HepG2 (cell line): Measurements from ENCODE around the gene CLEC16A. TPM values are rescaled to one million over a fixed set of nuclear protein-coding genes. Genes with fewer than 3 reads are reported as not detected.

Source experiments
- ATAC-seq: fragments of 200-7000 bp; cut with Tn5 transposase; 3 replicates; pipeline ENCODE4 v1.9.1; 2020; ENCODE audit warnings: mild to moderate bottlenecking, moderate library complexity
- BruUV-seq: library from RNA; stranded (reverse); fragments of 400-500 nt; replicated peaks from 2 replicates; lab custom pipeline; 2021; lab: Mats Ljungman, UMichigan
- CTCF ChIA-PET: fragments of 300-600 bp; formaldehyde crosslinking; extraction: SDS; loops from one replicate; lab custom pipeline; 2021; ENCODE audit warnings: low total read pairs, inconsistent platforms, low intra/inter-chr PET ratio; lab: Yijun Ruan, JAX
- POLR2A ChIA-PET: fragments of 350-600 bp; sonication (Branson Sonifier 250); formaldehyde crosslinking; loops from one replicate; lab custom pipeline; 2020; ENCODE audit warnings: antibody characterized with exemption, inconsistent platforms; lab: Yijun Ruan, JAX
- DNase-seq: peaks from one replicate; pipeline ENCODE4 v3.0.0-alpha.2; 2015; ENCODE audit warnings: low spot score
- FAIRE-seq: peaks from 3 replicates; lab custom pipeline; 2011; peaks lifted over from hg19 to GRCh38; lab: Jason Lieb, UNC
- H2AFZ ChIP-seq: one replicate; pipeline ENCODE4 v1.6.1; 2011; ENCODE audit warnings: low read length, inconsistent platforms
- H3K27ac ChIP-seq: fragments of 300-600 bp; 3 replicates; pipeline ENCODE4 v1.8.0; 2011; ENCODE audit warnings: mixed run types, mild to moderate bottlenecking, mixed read lengths, low read length, inconsistent platforms; ENCODE audit not compliant: insufficient read depth; ENCODE audit errors: extremely low read length
- H3K27me3 ChIP-seq, 2 experiments: fragments of 200-600 bp in 1 of 2; 2 replicates in 1 of 2; 3 replicates in 1 of 2; pipeline versions ENCODE4 v1.6.0 to v1.8.0; 2011; ENCODE audit warnings: low read length in 2 of 2, mild to moderate bottlenecking in 2 of 2, moderate library complexity in 2 of 2, inconsistent platforms in 1 of 2; ENCODE audit not compliant: insufficient read depth in 2 of 2, control insufficient read depth in 1 of 2
- H3K36me3 ChIP-seq, 2 experiments: fragments of 200-600 bp in 1 of 2; replicated peaks in 1 of 2; 2 replicates in 1 of 2; 3 replicates in 1 of 2; pipeline versions ENCODE4 v1.5.1 to v1.8.0; 2011; ENCODE audit warnings: low read length in 2 of 2, inconsistent platforms in 1 of 2; ENCODE audit not compliant: insufficient read depth in 2 of 2, control insufficient read depth in 1 of 2
- H3K4me1 ChIP-seq: 2 replicates; pipeline ENCODE4 v1.5.1; 2012; ENCODE audit warnings: low read length, inconsistent platforms; ENCODE audit not compliant: insufficient read depth
- H3K4me2 ChIP-seq: 2 replicates; pipeline ENCODE4 v1.6.0; 2011; ENCODE audit warnings: low read depth, low read length, inconsistent platforms
- H3K4me3 ChIP-seq, 3 experiments: fragments of 200-600 bp in 1 of 3; sonication (generic), shearing (Covaris generic) in 1 of 3; replicated peaks in 1 of 3; 2 replicates each; pipeline ENCODE4 v1.5.1; 2011 to 2016; ENCODE audit warnings: low read length in 3 of 3, inconsistent platforms in 2 of 3, low read depth in 2 of 3, mild to moderate bottlenecking in 2 of 3, control low read depth in 1 of 3, mixed read lengths in 1 of 3; ENCODE audit not compliant: insufficient read depth in 1 of 3
- H3K79me2 ChIP-seq: one replicate; pipeline ENCODE4 v1.6.1; 2011; ENCODE audit warnings: low read length, inconsistent platforms; ENCODE audit not compliant: insufficient read depth
- H3K9ac ChIP-seq: 2 replicates; pipeline ENCODE4 v1.6.0; 2011; ENCODE audit warnings: mild to moderate bottlenecking, low read depth, low read length, inconsistent platforms; ENCODE audit not compliant: insufficient read depth
- H3K9me3 ChIP-seq: 2 replicates; pipeline ENCODE4 v1.5.1; 2012; ENCODE audit warnings: mild to moderate bottlenecking, low read length
- H4K20me1 ChIP-seq: 2 replicates; pipeline ENCODE4 v1.6.0; 2011; ENCODE audit warnings: inconsistent platforms, mild to moderate bottlenecking, low read length, moderate library complexity; ENCODE audit not compliant: insufficient read depth
- ZNF614 ChIP-seq: IDR thresholded peaks from 2 replicates; pipeline ENCODE4 v1.6.1; 2018; ENCODE audit warnings: missing biosample characterization, missing genetic modification reagents, inconsistent platforms, borderline replicate concordance
- ZNF768 ChIP-seq: sonication (generic); formaldehyde crosslinking; IDR thresholded peaks from 2 replicates; pipeline ENCODE4 v1.4.0; 2020; ENCODE audit warnings: missing genetic modification reagents
- WGBS: methylation state at CpG from one replicate; pipeline ENCODE4 v1.1.6; 2017; ENCODE audit warnings: low lambda C conversion rate; 5-methylcytosine and 5-hydroxymethylcytosine counted together
- in situ Hi-C: cut with HindIII; loops from 2 replicates; pipeline ENCODE4 v1.10.0; 2017; ENCODE audit warnings: low pct_unique_long_range_greater_than_20kb; ENCODE audit not compliant: extremely low pct_ligation_motif_present
- intact Hi-C: fragments of 100-400 bp; cut with micrococcal nuclease; formaldehyde crosslinking; loops from one replicate; pipeline ENCODE4 v1.10.0; 2022; ENCODE audit not compliant: unreplicated experiment
- polyA plus RNA-seq, 8 experiments: library from polyadenylated mRNA; depleted of rRNA in 3 of 8; stranded (reverse) in 7 of 8; unstranded in 1 of 8; fragments of >200 nt; fragmentation: Illumina TruSeq in 4 of 8; extraction: Trizol in 4 of 8; gene quantifications; 2 replicates each; pipeline versions ENCODE4 v1.2.1 to v1.2.3, GENCODE V29; 2011 to 2016; ENCODE audit warnings: low read depth in 4 of 8, missing spikeins in 1 of 8, mixed read lengths in 1 of 8; ENCODE audit not compliant: insufficient read depth in 1 of 8
- total RNA-seq, 5 experiments: library from RNA; depleted of rRNA; stranded (reverse); fragments of >200 nt; fragmentation: Illumina TruSeq; extraction: Trizol; gene quantifications; 2 replicates each; pipeline ENCODE4 v1.2.3, GENCODE V29; 2016; ENCODE audit warnings: low read depth in 1 of 5
- TF ChIP-seq, protein P1 (sequence below): sonication (generic); formaldehyde crosslinking; IDR thresholded peaks from 2 replicates; pipeline ENCODE4 v1.4.0; 2020; ENCODE audit warnings: missing genetic modification reagents, borderline replicate concordance

The CLEC16A gene
- total and polyA plus RNA-seq, 2 of the 13 experiments (the other 11 are each of a cell fraction or from before 2014, with no cell fraction given) = 8.5 to 10.3 TPM

DNA sequence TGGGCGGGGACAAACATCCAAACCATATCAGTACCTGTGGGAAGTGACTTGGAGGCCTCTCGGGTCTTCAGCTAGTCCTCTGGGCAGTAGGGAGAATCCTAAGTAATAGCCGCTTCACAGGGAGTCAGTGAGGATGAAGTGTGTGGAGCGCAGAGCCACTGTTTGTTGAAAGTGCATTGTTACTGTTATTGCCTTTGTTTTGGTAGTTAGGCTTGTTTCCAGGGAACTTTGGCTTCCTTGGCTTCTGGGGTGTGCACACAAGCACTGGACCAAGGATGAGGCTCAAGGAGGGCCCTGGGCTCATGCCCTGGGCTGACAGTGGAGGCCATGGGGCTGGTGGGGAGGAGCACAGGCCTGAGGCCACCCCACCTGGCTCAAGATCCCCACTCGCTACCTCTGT, 141.6 kb downstream of the CLEC16A start (continued):
- TF ChIP-seq, protein P1, sequence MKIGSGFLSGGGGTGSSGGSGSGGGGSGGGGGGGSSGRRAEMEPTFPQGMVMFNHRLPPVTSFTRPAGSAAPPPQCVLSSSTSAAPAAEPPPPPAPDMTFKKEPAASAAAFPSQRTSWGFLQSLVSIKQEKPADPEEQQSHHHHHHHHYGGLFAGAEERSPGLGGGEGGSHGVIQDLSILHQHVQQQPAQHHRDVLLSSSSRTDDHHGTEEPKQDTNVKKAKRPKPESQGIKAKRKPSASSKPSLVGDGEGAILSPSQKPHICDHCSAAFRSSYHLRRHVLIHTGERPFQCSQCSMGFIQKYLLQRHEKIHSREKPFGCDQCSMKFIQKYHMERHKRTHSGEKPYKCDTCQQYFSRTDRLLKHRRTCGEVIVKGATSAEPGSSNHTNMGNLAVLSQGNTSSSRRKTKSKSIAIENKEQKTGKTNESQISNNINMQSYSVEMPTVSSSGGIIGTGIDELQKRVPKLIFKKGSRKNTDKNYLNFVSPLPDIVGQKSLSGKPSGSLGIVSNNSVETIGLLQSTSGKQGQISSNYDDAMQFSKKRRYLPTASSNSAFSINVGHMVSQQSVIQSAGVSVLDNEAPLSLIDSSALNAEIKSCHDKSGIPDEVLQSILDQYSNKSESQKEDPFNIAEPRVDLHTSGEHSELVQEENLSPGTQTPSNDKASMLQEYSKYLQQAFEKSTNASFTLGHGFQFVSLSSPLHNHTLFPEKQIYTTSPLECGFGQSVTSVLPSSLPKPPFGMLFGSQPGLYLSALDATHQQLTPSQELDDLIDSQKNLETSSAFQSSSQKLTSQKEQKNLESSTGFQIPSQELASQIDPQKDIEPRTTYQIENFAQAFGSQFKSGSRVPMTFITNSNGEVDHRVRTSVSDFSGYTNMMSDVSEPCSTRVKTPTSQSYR (CRISPR knock-in tag) = no peak

DNA sequence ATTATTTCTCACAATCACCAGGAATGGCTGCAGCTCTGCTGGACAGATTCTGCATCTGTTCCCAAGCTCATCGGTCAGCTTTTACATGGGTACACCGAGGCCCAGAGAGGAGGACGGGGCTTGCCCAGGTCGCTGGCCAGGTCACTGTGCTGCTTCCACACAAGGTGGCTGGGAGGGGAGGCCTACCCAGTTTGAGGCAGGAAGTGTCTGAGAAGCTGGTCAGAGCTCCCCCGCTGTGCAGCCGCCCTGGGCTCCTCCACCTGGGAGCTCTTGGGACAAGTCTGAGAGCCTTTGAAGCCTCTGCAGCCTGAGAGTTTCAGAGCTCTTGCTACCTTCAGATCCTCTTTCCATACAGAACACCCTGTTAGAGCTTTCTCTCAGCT, 143.3 kb downstream of the CLEC16A start:
- WGBS = 87% methylated on average over 3 of the region's 6 CpGs
- no TSS peak for BruUV-seq
- no peaks in the 10 kb centered on the region for H3K79me2 ChIP-seq
- peak; percentile 54; the same call in 1 of the 2 replicates for TF ChIP-seq ZNF768 (CRISPR knock-in tag)
- TF ChIP-seq ZNF614 (CRISPR knock-in tag) = no peak
- no peak overlapping the region for H3K27ac ChIP-seq
- no peak overlapping the region for H3K9ac ChIP-seq
- no peak for ATAC-seq
- peaks cover 0 to 3% of the 10 kb centered on the region in 2 experiments; a peak in 1 of 5 replicates for H3K36me3 ChIP-seq
- no peaks in the 10 kb centered on the region for H4K20me1 ChIP-seq
- H2AFZ ChIP-seq = no peak overlapping the region
- no peaks in the 10 kb centered on the region for H3K4me1 ChIP-seq
- no peaks in the 10 kb centered on the region for H3K27me3 ChIP-seq
- intact Hi-C loops (no loop called here), in situ Hi-C loops (no loop called here)
- no peak for DNase-seq
- ChIA-PET POLR2A (no interaction called here), CTCF (no interaction called here)
- H3K9me3 ChIP-seq = no peaks in the 10 kb centered on the region
- no peak overlapping the region for H3K4me3 ChIP-seq
- no peak overlapping the region for H3K4me2 ChIP-seq
- FAIRE-seq = no peak
